HG03108 (cell line): ENCODE measurements around the gene MTHFD2.

ENCODE experiments used
- ATAC-seq: cut with Tn5 transposase; IDR thresholded peaks from one replicate; pipeline ENCODE4 v1.9.1; 2021; ENCODE audit warnings: moderate library complexity; ENCODE audit not compliant: unreplicated experiment

The MTHFD2 gene

DNA sequence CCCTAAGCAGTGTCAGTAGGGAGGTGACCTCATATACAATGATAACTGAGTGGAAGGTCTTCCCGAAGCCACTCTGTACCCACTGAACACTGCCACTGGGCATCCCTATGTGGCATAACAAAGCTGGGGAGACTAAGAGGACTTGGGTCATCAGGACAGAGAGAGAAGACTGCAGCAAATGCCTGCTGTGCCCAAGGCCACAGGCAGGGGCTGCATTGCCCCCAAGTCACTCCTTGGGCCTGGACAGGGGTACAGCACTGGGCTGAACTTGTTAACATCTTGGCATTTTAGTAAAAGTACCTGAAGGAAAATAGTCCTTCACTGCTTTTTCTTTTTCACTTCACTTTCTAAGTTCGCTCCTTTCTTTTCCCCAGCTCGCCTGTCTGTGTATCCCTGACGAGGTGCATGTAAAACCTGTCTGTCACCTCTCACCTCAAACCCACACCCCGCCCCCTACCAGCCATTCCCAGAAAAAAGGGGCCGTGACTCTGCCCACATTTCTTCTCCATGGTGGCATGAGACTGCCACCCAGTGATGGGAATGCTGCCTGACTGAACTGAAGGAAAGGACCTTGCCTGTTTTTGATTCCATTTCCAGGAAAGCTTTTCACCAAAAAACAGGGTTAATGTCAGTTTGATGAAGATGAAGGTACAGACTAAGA lies 62.9 kb downstream of the MTHFD2 start:
- ATAC-seq, result no peak

DNA sequence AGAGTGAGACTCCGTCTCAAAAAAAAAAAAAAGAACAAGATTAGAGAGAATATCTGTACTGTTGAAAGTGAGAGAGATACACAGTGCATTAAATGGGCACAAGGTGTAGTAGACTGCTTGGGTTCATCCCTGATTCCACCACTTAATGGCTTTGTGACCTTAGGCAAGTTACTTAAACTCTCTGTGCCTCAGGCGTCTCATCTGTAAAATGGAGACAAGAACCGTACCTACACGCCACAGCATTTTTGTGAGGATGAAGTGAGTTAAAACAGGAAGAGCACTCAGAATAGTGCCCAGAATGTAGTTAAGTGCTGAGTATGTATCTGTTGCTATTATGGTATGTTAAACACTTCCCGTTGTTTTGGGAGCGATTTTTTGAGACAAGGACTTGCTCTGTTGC lies 64.3 kb downstream of the MTHFD2 start:
- no peak for ATAC-seq

DNA sequence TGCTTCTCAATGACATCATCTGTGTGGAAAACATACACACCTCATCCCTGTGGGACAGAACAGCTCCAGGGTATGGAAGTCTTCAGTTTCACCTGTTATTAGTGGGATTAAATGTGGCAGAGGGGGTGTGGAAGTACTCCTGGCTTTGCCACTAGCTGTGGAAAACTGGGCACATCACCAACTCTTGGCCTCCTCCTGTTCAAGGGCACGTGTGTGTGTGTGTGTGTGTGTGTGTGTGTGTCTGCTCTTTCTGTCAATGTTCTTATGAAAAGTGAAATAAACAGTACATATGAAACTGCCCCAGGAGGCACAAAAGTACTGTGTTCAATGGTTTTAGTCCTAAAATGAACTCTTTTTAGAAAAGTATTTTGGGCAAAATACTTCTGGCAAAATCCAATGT lies 65.9 kb downstream of the MTHFD2 start:
- ATAC-seq, result no peak

DNA sequence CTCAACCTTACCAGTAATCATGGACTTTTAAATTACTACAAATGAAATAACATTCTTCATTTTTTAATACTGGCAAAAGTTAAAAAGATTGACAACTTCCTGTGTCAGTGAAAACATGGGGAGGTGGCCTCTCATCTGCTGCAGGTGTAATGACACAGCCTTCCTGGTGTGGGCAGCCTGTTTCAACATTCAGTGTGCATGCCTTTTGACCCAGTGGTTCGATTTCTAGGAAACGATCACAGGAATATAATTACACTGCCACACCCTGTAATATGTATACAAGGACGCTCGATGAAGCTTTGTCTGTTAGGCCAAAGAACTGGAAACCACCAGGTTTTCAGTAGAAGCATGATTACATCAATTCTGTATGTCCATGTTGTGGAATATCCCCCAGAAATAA lies 68.7 kb downstream of the MTHFD2 start:
- ATAC-seq, result no peak
